ENCODE results near the gene TMEM88. TPM values are rescaled to one million over a fixed set of nuclear protein-coding genes. Genes with fewer than 3 reads are reported as not detected.
A peak's percentile ranks its signal among the peaks of the same experiment; 100 is the strongest.
"Not testable (repeated sequence)": the region's sequence is repeated elsewhere in the genome, so short reads cannot be mapped to it uniquely, and the experiment has no call there.

TMEM88 gene
- total RNA-seq, 1 experiment from 2014 or later = 11.3 TPM

- Histone ChIP-seq H4K20me1 (ENCODE audit: control insufficient read depth, insufficient read depth, insufficient read length) (no peaks in the 10 kb centered on the region), H2BK20ac (ENCODE audit: low read depth, low read length, poor library complexity, severe bottlenecking) (no peak overlapping the region), H2BK12ac (ENCODE audit: insufficient read length, low read depth, low read length) (no peak overlapping the region), H3K4me1 (ENCODE audit: insufficient read depth, low read length) (no peaks in the 10 kb centered on the region), H3K9me3 (ENCODE audit: control insufficient read depth, low read depth, low read length) (no peaks in the 10 kb centered on the region), H3K56ac (ENCODE audit: insufficient read length, low read depth, low read length) (no peak overlapping the region), H3K14ac (ENCODE audit: insufficient read depth, low read length) (no peak overlapping the region), H3K23me2 (ENCODE audit: insufficient read length, low read depth, low read length, poor library complexity, severe bottlenecking) (peaks cover 9% of the 10 kb centered on the region), H2BK5ac (ENCODE audit: insufficient read length, low read length) (no peak overlapping the region), H3K27me3 (ENCODE audit: insufficient read depth, low read length) (no peaks in the 10 kb centered on the region), H3K79me2 (ENCODE audit: insufficient read depth, low read length) (no peaks in the 10 kb centered on the region), H3K18ac (ENCODE audit: insufficient read length, low read depth, low read length) (no peak overlapping the region), H4K5ac (ENCODE audit: insufficient read length, low read depth, low read length) (no peak overlapping the region), H2AK5ac (ENCODE audit: insufficient read length, low read length) (no peak overlapping the region), H3K9ac (ENCODE audit: extremely low read depth, insufficient read length, low read length) (no peak overlapping the region), H4K91ac (ENCODE audit: insufficient read length, low read depth, low read length) (no peak overlapping the region), H4K8ac (replicated peaks; ENCODE audit: insufficient read length, low read depth, low read length) (no peak overlapping the region), H2AFZ (ENCODE audit: low read length) (no peak overlapping the region), H3K79me1 (ENCODE audit: insufficient read depth, low read depth, low read length, poor library complexity, severe bottlenecking) (no peaks in the 10 kb centered on the region), H3K4ac (ENCODE audit: low read depth, low read length) (no peak overlapping the region), H3K27ac (ENCODE audit: insufficient read length, low read depth, low read length) (no peak overlapping the region), H3K4me2 (ENCODE audit: insufficient read depth, insufficient read length, low read length) (no peak overlapping the region), H3T11ph (ENCODE audit: low read length) (no peak overlapping the region), H3K23ac (ENCODE audit: insufficient read length, low read depth, low read length) (no peak overlapping the region), H2BK15ac (ENCODE audit: low read depth, low read length) (no peak overlapping the region), H2BK120ac (ENCODE audit: low read depth, low read length, poor library complexity, severe bottlenecking) (no peak overlapping the region)
- H3K4me3 Mint-ChIP-seq = no peak overlapping the region
- H3K4me1 Mint-ChIP-seq = peaks cover 14 to 15% of the 10 kb centered on the region in 2 experiments
- peak; percentile 72 for DNase-seq
- TF ChIP-seq, protein P1, sequence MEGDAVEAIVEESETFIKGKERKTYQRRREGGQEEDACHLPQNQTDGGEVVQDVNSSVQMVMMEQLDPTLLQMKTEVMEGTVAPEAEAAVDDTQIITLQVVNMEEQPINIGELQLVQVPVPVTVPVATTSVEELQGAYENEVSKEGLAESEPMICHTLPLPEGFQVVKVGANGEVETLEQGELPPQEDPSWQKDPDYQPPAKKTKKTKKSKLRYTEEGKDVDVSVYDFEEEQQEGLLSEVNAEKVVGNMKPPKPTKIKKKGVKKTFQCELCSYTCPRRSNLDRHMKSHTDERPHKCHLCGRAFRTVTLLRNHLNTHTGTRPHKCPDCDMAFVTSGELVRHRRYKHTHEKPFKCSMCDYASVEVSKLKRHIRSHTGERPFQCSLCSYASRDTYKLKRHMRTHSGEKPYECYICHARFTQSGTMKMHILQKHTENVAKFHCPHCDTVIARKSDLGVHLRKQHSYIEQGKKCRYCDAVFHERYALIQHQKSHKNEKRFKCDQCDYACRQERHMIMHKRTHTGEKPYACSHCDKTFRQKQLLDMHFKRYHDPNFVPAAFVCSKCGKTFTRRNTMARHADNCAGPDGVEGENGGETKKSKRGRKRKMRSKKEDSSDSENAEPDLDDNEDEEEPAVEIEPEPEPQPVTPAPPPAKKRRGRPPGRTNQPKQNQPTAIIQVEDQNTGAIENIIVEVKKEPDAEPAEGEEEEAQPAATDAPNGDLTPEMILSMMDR (conservative IDR thresholded peaks at IDR 0.05) = peak; percentile 80
- no CpG with 5 or more reads among the region's 3 CpGs for WGBS (ENCODE audit: extremely low coverage, insufficient read length, low lambda C conversion rate)
- H3K9me3 Mint-ChIP-seq = no peaks in the 10 kb centered on the region
- H3K36me3 Mint-ChIP-seq (ENCODE audit: insufficient read depth in 1 of 3, low read depth in 3 of 3) = peaks cover 3 to 44% (median 17%) of the 10 kb centered on the region in 3 experiments; a peak in 6 of 7 replicates
- H3K27ac Mint-ChIP-seq = no peak overlapping the region
- H3K27me3 Mint-ChIP-seq (ENCODE audit: low read depth) = no peaks in the 10 kb centered on the region
These were observed 8.0 kb downstream of the TMEM88 start for GRCh38 chr17:7862692-7863437.

DNA sequence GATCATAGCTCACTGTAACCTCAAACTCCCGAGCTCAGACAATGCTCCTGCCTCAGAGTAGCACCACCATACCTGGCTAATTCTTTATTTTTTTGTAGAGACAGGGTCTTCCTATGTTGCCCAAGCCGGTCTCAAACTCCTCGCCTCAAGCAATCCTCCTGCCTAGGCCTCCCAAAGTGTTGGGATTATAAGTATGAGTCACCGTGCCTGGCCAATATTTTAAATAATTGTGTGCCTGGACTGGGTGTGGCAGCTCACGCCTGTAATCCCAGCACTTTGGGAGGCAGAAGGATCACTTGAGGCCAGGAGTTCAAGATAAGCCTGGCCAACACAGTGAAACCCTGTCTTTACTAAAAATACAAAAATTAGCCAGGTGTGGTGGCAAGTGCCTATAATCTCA is 9.5 kb downstream of the TMEM88 start:
- H3K9ac ChIP-seq (ENCODE audit: extremely low read depth, insufficient read length, low read length); H3K79me1 ChIP-seq (ENCODE audit: insufficient read depth, low read depth, low read length, poor library complexity, severe bottlenecking); H3K18ac ChIP-seq (ENCODE audit: insufficient read length, low read depth, low read length); H4K8ac ChIP-seq (replicated peaks; ENCODE audit: insufficient read length, low read depth, low read length); H3K23me2 ChIP-seq (ENCODE audit: insufficient read length, low read depth, low read length, poor library complexity, severe bottlenecking); H3K27ac Mint-ChIP-seq; H4K20me1 ChIP-seq (ENCODE audit: control insufficient read depth, insufficient read depth, insufficient read length); H2BK15ac ChIP-seq (ENCODE audit: low read depth, low read length); H3K27me3 Mint-ChIP-seq (ENCODE audit: low read depth); H3K79me2 ChIP-seq (ENCODE audit: insufficient read depth, low read length); H2BK12ac ChIP-seq (ENCODE audit: insufficient read length, low read depth, low read length); H3T11ph ChIP-seq (ENCODE audit: low read length); H3K9me3 ChIP-seq (ENCODE audit: control insufficient read depth, low read depth, low read length); H2BK5ac ChIP-seq (ENCODE audit: insufficient read length, low read length); H3K4me2 ChIP-seq (ENCODE audit: insufficient read depth, insufficient read length, low read length); H2BK120ac ChIP-seq (ENCODE audit: low read depth, low read length, poor library complexity, severe bottlenecking); H3K23ac ChIP-seq (ENCODE audit: insufficient read length, low read depth, low read length); H3K14ac ChIP-seq (ENCODE audit: insufficient read depth, low read length); DNase-seq; H2AFZ ChIP-seq (ENCODE audit: low read length); H2BK20ac ChIP-seq (ENCODE audit: low read depth, low read length, poor library complexity, severe bottlenecking); H3K56ac ChIP-seq (ENCODE audit: insufficient read length, low read depth, low read length); H3K4me3 Mint-ChIP-seq; H3K4me1 Mint-ChIP-seq; H2AK5ac ChIP-seq (ENCODE audit: insufficient read length, low read length); H3K27me3 ChIP-seq (ENCODE audit: insufficient read depth, low read length); H3K4me1 ChIP-seq (ENCODE audit: insufficient read depth, low read length); H3K27ac ChIP-seq (ENCODE audit: insufficient read length, low read depth, low read length); H4K5ac ChIP-seq (ENCODE audit: insufficient read length, low read depth, low read length); H3K4ac ChIP-seq (ENCODE audit: low read depth, low read length); H3K9me3 Mint-ChIP-seq; H4K91ac ChIP-seq (ENCODE audit: insufficient read length, low read depth, low read length): not testable (repeated sequence)
- peaks cover 3 to 42% (median 17%) of the 10 kb centered on the region in 3 experiments; a peak in 6 of 7 replicates for H3K36me3 Mint-ChIP-seq (ENCODE audit: insufficient read depth in 1 of 3, low read depth in 3 of 3)
- WGBS (ENCODE audit: extremely low coverage, insufficient read length, low lambda C conversion rate) = no CpG with 5 or more reads among the region's 5 CpGs
